Stimulated activated CD4-positive, alpha-beta T cell treated with anti-CD3 and anti-CD28 coated beads, Interleukin-12 subunit alpha, Interleukin-12 subunit beta, amount 100 ng/mL, for 4 hours (primary cell): Measurements from ENCODE around the gene STARD13.

Experiments used
- DNase-seq: peaks from one replicate; pipeline ENCODE4 v3.0.0-alpha.2; 2020

STARD13 gene

GRCh38 chr13:33107361-33107760 lies 178.2 kb downstream of the STARD13 start:
- no peak for DNase-seq

GRCh38 chr13:33106656-33107360 lies 178.7 kb downstream of the STARD13 start:
- no peak for DNase-seq

- DNase-seq, result no peak
These were observed 180.1 kb downstream of the STARD13 start for GRCh38 chr13:33105387-33106005.

GRCh38 chr13:33103457-33103856 lies 182.1 kb downstream of the STARD13 start:
- no peak for DNase-seq

- DNase-seq, result no peak
These were observed 183.7 kb downstream of the STARD13 start for GRCh38 chr13:33101835-33102234.

GRCh38 chr13:33100886-33101285 lies 184.7 kb downstream of the STARD13 start:
- no peak for DNase-seq

- DNase-seq, result no peak
These were observed 185.7 kb downstream of the STARD13 start for GRCh38 chr13:33099860-33100259.

GRCh38 chr13:33096886-33097605 lies 188.5 kb downstream of the STARD13 start:
- no peak for DNase-seq

- DNase-seq, result no peak
These were observed 193.2 kb downstream of the STARD13 start for GRCh38 chr13:33092073-33092987.

GRCh38 chr13:33091415-33091774 lies 194.2 kb downstream of the STARD13 start:
- no peak for DNase-seq

- DNase-seq, result no peak
These were observed 194.7 kb downstream of the STARD13 start for GRCh38 chr13:33090755-33091414.

GRCh38 chr13:33089311-33089710 lies 196.2 kb downstream of the STARD13 start:
- no peak for DNase-seq

- DNase-seq, result no peak
These were observed 197.8 kb downstream of the STARD13 start for GRCh38 chr13:33087790-33088189.

GRCh38 chr13:33087091-33087490 lies 198.5 kb downstream of the STARD13 start:
- no peak for DNase-seq

GRCh38 chr13:33083054-33083453 lies 202.5 kb downstream of the STARD13 start:
- no peak for DNase-seq

- DNase-seq, result no peak
These were observed 203.9 kb downstream of the STARD13 start for GRCh38 chr13:33081666-33082065.

GRCh38 chr13:33080972-33081590 lies 204.5 kb downstream of the STARD13 start:
- no peak for DNase-seq

GRCh38 chr13:33079960-33080359 lies 205.6 kb downstream of the STARD13 start:
- no peak for DNase-seq

- no peak for DNase-seq
These were observed 207.3 kb downstream of the STARD13 start for GRCh38 chr13:33078263-33078662.

- no peak for DNase-seq
These were observed 209.3 kb downstream of the STARD13 start for GRCh38 chr13:33076001-33076992.

- DNase-seq, result no peak
These were observed 212.2 kb downstream of the STARD13 start for GRCh38 chr13:33073338-33073737.
